ENCODE results near the gene CELF2. TPM values are rescaled to one million over a fixed set of nuclear protein-coding genes. Genes with fewer than 3 reads are reported as not detected.

The CELF2 gene
- total and polyA plus RNA-seq, 8 donors: 58.0 to 107 (median 65.9) TPM

DNA sequence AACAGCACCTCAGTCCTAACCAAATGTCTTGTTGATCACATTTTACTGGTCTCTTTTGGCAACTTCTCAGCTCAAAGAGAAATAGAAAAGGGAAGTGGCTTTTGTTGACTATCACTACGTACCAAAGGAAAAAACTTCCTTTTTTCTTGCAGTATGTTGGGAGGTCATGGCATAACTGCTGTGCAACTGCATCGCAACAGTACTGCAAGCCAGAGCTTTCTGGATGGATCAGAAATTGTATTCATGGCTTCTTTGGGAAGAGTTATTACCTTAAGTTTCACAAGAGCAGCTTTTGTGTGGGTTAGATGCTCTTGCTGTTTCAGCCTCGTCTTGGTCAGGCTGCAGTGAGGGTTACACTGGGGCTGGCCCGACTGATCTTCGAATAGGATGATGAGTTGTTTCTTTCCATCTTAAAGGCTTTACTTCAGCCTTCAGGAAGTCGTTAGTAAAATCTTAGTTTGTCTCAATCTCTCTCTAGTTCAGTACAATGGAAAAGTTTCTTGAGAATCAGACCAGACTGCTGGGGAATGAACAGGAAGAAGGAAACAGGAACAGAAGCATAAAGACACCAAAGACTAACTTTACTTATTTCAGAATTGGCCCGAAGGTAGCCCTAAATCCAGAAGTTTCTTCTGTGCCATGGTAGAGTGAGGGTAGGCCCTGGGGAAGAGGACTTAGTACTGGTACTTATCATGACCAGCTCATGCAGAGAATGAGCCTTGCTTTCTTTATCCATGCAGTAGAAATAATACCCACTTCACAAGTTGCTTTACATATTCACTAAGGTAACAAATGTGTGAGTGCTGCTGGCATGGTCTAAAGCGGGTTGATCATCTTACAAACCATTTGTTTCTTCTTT, 153.6 kb downstream of the CELF2 start:
- Histone ChIP-seq H3K27me3 (no peaks in the 10 kb centered on the region), H3K36me3 (peaks cover 0 to 6% of the 10 kb centered on the region in 2 donors), H3K4me1 (peaks cover 0 to 77% of the 10 kb centered on the region in 2 donors), H3K27ac (peak overlapping the region; percentile 60 to 97), H3K4me3 (peak overlapping the region in 1 of 2 donors; percentile 80), H3K9me3 (no peaks in the 10 kb centered on the region)
- DNase-seq (no peak), ATAC-seq (peak; percentile 33)
- TF ChIP-seq, protein P1, sequence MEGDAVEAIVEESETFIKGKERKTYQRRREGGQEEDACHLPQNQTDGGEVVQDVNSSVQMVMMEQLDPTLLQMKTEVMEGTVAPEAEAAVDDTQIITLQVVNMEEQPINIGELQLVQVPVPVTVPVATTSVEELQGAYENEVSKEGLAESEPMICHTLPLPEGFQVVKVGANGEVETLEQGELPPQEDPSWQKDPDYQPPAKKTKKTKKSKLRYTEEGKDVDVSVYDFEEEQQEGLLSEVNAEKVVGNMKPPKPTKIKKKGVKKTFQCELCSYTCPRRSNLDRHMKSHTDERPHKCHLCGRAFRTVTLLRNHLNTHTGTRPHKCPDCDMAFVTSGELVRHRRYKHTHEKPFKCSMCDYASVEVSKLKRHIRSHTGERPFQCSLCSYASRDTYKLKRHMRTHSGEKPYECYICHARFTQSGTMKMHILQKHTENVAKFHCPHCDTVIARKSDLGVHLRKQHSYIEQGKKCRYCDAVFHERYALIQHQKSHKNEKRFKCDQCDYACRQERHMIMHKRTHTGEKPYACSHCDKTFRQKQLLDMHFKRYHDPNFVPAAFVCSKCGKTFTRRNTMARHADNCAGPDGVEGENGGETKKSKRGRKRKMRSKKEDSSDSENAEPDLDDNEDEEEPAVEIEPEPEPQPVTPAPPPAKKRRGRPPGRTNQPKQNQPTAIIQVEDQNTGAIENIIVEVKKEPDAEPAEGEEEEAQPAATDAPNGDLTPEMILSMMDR (IDR thresholded peaks at IDR 0.05): no peak
- intact Hi-C loops (cut with DNase I): no loop called here

DNA sequence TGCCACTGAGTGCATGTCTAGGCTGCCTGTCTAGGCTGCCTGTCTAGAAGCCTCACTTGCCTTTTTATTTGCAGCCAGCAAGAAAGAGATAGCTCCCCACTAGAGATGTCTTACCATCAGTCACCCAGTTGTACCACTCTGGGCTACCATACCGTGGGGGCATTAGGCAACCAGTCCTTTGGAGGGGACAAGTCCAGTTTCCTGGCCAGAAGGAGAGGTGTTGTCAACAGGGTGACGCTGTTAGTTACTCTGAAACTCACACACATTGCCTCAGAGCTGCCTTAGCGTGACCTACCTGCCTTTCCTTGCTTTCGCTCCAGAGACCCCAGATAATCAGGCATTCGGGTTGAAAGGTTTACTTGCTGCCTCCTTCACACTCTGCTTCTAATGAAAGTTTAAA, 155.4 kb downstream of the CELF2 start:
- Histone ChIP-seq H3K4me1 (peaks cover 0 to 92% of the 10 kb centered on the region in 2 donors), H3K9me3 (no peaks in the 10 kb centered on the region), H3K27me3 (no peaks in the 10 kb centered on the region), H3K4me3 (no peak overlapping the region), H3K27ac (peak overlapping the region; percentile 16 to 97), H3K36me3 (peaks cover 0 to 3% of the 10 kb centered on the region in 2 donors)
- DNase-seq (no peak), ATAC-seq (no peak)
- intact Hi-C loops (cut with DNase I): no loop called here
- TF ChIP-seq, protein P1 (IDR thresholded peaks at IDR 0.05): no peak

DNA sequence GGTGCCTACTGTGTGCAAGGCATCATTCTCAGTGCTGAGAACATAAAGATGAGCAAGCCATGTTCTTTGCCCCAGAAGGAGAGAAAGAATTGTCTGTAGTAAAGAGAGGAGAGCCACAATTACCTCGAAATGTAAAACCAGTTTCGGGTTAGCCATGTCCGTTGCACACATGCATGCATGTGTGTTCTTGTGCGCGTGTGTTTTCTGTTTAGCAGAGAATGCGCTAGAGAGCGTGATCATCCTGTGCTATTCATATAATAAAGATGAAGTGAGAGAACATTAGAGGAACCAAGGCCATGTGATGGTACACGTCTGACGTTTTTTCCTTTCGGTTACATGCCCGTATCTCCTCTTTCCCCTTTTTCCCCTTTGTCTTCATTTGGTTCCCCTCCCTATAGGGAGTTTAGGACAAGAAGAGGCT, 158.2 kb downstream of the CELF2 start:
- H3K4me1 ChIP-seq: peaks cover 0 to 99% of the 10 kb centered on the region in 2 donors
- peak overlapping the region in 1 of 2 donors; percentile 8 for H3K4me3 ChIP-seq
- DNase-seq: no peak
- peak; percentile 34 for ATAC-seq
- H3K36me3 ChIP-seq: no peaks in the 10 kb centered on the region
- TF ChIP-seq, protein P1 (IDR thresholded peaks at IDR 0.05): no peak
- intact Hi-C loops (cut with DNase I): no loop called here
- no peaks in the 10 kb centered on the region for H3K9me3 ChIP-seq
- no peaks in the 10 kb centered on the region for H3K27me3 ChIP-seq
- peak overlapping the region; percentile 51 to 89 for H3K27ac ChIP-seq

DNA sequence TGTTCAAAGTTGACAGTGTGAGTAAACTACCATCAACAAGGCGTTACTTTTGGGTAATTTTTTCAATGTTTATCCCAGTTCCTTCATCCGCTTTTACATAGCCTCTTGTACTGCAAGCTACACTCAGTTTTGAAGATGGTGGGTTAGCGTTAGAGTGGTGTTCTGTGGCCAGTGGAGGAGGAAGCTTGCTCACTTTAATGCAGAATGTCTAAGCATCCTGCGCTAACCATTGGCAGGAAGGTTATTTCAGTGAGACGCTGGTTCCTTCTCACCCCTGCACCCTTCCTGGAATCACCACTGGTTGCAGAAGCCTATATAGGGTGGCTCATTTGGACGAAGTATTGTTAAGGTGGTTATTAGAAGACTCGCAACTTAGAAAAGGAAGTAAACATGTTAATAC, 159.1 kb downstream of the CELF2 start:
- no peak for ATAC-seq
- Histone ChIP-seq H3K4me1 (peaks cover 0 to 99% of the 10 kb centered on the region in 2 donors), H3K27ac (peak overlapping the region in 1 of 2 donors; percentile 89)

DNA sequence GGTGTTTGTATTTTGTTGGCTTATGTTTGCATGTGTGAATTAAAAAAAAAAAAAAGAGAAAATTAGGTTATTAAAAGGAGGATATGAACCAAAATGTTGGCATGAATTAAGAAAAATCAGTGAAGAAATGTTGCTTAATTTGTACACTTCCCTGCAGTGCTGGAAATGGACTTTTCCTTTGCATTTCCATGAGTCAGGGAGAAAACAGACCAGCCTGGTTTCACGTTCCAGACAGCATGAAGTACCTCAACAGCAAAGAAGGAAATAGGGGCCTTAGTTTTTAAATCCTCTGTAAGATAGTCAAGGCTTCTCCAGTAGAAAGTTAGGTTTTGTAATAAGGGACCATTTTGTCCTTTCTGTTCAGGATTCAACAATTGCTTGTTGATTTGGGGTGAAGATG, 159.7 kb downstream of the CELF2 start:
- H3K4me1 ChIP-seq: peaks cover 0 to 99% of the 10 kb centered on the region in 2 donors
- TF ChIP-seq, protein P1 (IDR thresholded peaks at IDR 0.05): no peak
- intact Hi-C loops (cut with DNase I): no loop called here
- H3K27ac ChIP-seq: peak overlapping the region in 1 of 2 donors; percentile 89
- no peaks in the 10 kb centered on the region for H3K9me3 ChIP-seq
- DNase-seq (no peak), ATAC-seq (peak; percentile 16)
- H3K27me3 ChIP-seq: no peaks in the 10 kb centered on the region
- peak overlapping the region in 1 of 2 donors; percentile 1 for H3K4me3 ChIP-seq
- peaks cover 0 to 4% of the 10 kb centered on the region in 2 donors for H3K36me3 ChIP-seq

More for the DNA sequence above, 159.1 kb downstream of the CELF2 start:
- no peak for DNase-seq
- intact Hi-C loops (cut with DNase I): no loop called here
- H3K9me3 ChIP-seq: no peaks in the 10 kb centered on the region
- no peaks in the 10 kb centered on the region for H3K27me3 ChIP-seq
- TF ChIP-seq, protein P1 (IDR thresholded peaks at IDR 0.05): no peak
- H3K4me3 ChIP-seq: peak overlapping the region in 1 of 2 donors; percentile 8
- peaks cover 0 to 4% of the 10 kb centered on the region in 2 donors for H3K36me3 ChIP-seq

Data from left lung (tissue), 10 donors.